H1 (cell line): ENCODE results near the gene CHAT. TPM values are rescaled to one million over a fixed set of nuclear protein-coding genes. Genes with fewer than 3 reads are reported as not detected.

ENCODE experiments used
- EGR1 ChIP-seq: IDR thresholded peaks from 2 replicates; pipeline ENCODE4 v1.6.1; 2011; ENCODE audit warnings: low read depth, low read length, borderline replicate concordance
- EP300 ChIP-seq, 2 experiments: IDR thresholded peaks; 1 replicate in 1 of 2; 2 replicates in 1 of 2; pipeline ENCODE4 v1.6.1; 2011 to 2012; ENCODE audit warnings: low read depth in 2 of 2, low read length in 2 of 2, mild to moderate bottlenecking in 2 of 2, borderline replicate concordance in 1 of 2, inconsistent platforms in 1 of 2, moderate library complexity in 1 of 2
- HDAC2 ChIP-seq, 2 experiments: fragments of 300-600 bp in 1 of 2; sonication (generic) in 1 of 2; IDR thresholded peaks; 2 replicates each; pipeline ENCODE4 v1.6.1; 2011 to 2012; ENCODE audit warnings: low read depth in 2 of 2, low read length in 2 of 2, mild to moderate bottlenecking in 2 of 2, moderate library complexity in 2 of 2, borderline replicate concordance in 1 of 2, inconsistent platforms in 1 of 2
- SIN3A ChIP-seq, 2 experiments: IDR thresholded peaks in 1 of 2; conservative IDR thresholded peaks in 1 of 2; 2 replicates each; pipeline ENCODE4 v1.6.1; 2011 to 2012; ENCODE audit warnings: low read length in 2 of 2, improper control_type of control experiment in 1 of 2, low read depth in 1 of 2, mild to moderate bottlenecking in 1 of 2
- SIRT6 ChIP-seq: IDR thresholded peaks from one replicate; pipeline ENCODE4 v1.7.1; 2012; ENCODE audit warnings: low read length, inconsistent platforms
- TAF7 ChIP-seq: optimal IDR thresholded peaks from 2 replicates; pipeline ENCODE3; 2011; ENCODE audit warnings: low read depth, mild to moderate bottlenecking, inconsistent platforms, low read length, moderate library complexity, borderline replicate concordance
- polyA plus RNA-seq, 7 experiments: library from polyadenylated mRNA; depleted of rRNA in 3 of 7; stranded (reverse) in 5 of 7; unstranded in 2 of 7; fragments of >200 nt in 5 of 7; fragments of 200-250 nt in 2 of 7; gene quantifications; 1 replicate in 5 of 7; 2 replicates in 1 of 7; 4 replicates in 1 of 7; pipeline versions ENCODE4 v1.2.1 to v1.2.3, GENCODE V29; 2011 to 2013; ENCODE audit warnings: missing spikeins in 2 of 7, mixed read lengths in 2 of 7
- total RNA-seq: library from RNA; stranded (reverse); fragmentation: NEBNext Ultra II Directional; extraction: Animal tissue kit (Norgen Biotek cat#: 25700); gene quantifications from 2 replicates; pipeline ENCODE4 v1.2.1, GENCODE V29; 2021
- TF ChIP-seq, protein P1 (sequence below): IDR thresholded peaks from 2 replicates; pipeline ENCODE4 v1.6.1; 2011; ENCODE audit warnings: low read length, improper control_type of control experiment

The CHAT gene
- total and polyA plus RNA-seq, 2 of the 8 experiments (the other 6 are each of a cell fraction or from before 2014, with no cell fraction given), result not detected

DNA sequence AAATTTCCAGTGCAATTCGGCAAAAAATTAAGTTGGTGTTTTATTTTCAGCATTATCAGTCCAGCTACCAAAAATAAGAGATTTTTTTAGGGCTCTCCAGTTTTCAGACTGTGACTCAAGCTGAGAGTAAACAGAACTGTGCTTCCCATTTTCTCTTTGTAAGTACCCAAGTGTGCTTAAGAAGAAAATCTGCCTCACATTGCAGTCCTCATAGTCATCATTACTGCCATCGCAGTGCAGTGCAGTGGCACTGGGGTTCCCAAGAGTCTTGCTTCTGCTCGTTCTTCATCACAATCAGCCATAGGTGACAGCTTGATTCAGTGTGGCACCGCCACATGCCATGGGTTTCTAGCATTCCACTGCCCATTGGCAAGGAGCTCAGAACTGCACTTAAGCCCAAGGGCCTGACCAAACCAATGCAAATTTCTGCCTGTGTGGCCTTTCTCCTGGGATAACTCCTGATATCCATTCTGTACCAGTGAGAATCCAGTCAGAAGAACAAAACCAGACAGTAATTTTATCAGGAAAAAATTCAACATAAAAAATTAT, 49.3 kb upstream of the CHAT start (continued):
- TF ChIP-seq, protein P1, sequence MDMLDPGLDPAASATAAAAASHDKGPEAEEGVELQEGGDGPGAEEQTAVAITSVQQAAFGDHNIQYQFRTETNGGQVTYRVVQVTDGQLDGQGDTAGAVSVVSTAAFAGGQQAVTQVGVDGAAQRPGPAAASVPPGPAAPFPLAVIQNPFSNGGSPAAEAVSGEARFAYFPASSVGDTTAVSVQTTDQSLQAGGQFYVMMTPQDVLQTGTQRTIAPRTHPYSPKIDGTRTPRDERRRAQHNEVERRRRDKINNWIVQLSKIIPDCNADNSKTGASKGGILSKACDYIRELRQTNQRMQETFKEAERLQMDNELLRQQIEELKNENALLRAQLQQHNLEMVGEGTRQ, result no peak
- TF ChIP-seq EP300 (IDR thresholded peaks at IDR 0.05; ENCODE audit: borderline replicate concordance in 1 of 2, low read depth in 2 of 2, low read length in 2 of 2) (no peak), HDAC2 (IDR thresholded peaks at IDR 0.05; ENCODE audit: borderline replicate concordance in 1 of 2, low read depth in 2 of 2, low read length in 2 of 2) (no peak), SIRT6 (no peak), TAF7 (no peak), SIN3A (conservative IDR thresholded peaks at IDR 0.05 in 1 of 2, IDR thresholded peaks at IDR 0.05 in 1 of 2; ENCODE audit: low read depth in 1 of 2, low read length in 2 of 2) (no peak), EGR1 (no peak)
